Ovary (tissue), 3 donors: ENCODE results near the gene PTGER2.

Experiments
- EP300 ChIP-seq: sonication (generic); formaldehyde crosslinking; IDR thresholded peaks from one replicate; pipeline ENCODE4 v1.6.1; 2017; ENCODE audit warnings: antibody characterized with exemption
- POLR2A ChIP-seq: fragments of 450-650 bp; IDR thresholded peaks from one replicate; pipeline ENCODE4 v1.6.1; 2017; ENCODE audit warnings: antibody characterized with exemption, mild to moderate bottlenecking, moderate library complexity
- TF ChIP-seq, protein P1 (sequence below), 3 donors: fragments of 450-650 bp in 2 of 3; fragments of 200-600 bp in 1 of 3; IDR thresholded peaks; one replicate each; pipeline versions ENCODE4 v1.5.1 to v1.8.0; 2016 to 2022; ENCODE audit warnings: antibody characterized with exemption in 3 of 3, mild to moderate bottlenecking in 1 of 3
- donor health status: DM: no; HTN: no; CAD: no.

- TF ChIP-seq, protein P1, sequence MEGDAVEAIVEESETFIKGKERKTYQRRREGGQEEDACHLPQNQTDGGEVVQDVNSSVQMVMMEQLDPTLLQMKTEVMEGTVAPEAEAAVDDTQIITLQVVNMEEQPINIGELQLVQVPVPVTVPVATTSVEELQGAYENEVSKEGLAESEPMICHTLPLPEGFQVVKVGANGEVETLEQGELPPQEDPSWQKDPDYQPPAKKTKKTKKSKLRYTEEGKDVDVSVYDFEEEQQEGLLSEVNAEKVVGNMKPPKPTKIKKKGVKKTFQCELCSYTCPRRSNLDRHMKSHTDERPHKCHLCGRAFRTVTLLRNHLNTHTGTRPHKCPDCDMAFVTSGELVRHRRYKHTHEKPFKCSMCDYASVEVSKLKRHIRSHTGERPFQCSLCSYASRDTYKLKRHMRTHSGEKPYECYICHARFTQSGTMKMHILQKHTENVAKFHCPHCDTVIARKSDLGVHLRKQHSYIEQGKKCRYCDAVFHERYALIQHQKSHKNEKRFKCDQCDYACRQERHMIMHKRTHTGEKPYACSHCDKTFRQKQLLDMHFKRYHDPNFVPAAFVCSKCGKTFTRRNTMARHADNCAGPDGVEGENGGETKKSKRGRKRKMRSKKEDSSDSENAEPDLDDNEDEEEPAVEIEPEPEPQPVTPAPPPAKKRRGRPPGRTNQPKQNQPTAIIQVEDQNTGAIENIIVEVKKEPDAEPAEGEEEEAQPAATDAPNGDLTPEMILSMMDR (IDR thresholded peaks at IDR 0.05): no peak
- TF ChIP-seq POLR2A: no peak
- TF ChIP-seq EP300: no peak
These were observed 6.2 kb upstream of the PTGER2 start for GRCh38 chr14:52307905-52308304.
